CD14-positive monocyte (primary cell): ENCODE data around the gene TSPAN5. TPM values are rescaled to one million over a fixed set of nuclear protein-coding genes. Genes with fewer than 3 reads are reported as not detected.

ENCODE experiments used
- DNase-seq, 3 donors: peaks; one replicate each; pipeline ENCODE4 v3.0.0-alpha.2; 2011 to 2022
- H2AFZ ChIP-seq: 2 replicates; pipeline ENCODE4 v1.6.0; 2012; ENCODE audit warnings: mild to moderate bottlenecking, low read depth, low read length, inconsistent platforms; ENCODE audit not compliant: insufficient read depth, poor library complexity, severe bottlenecking
- H3K27ac ChIP-seq, 2 donors: 1 replicate in 1 of 2; 2 replicates in 1 of 2; pipeline ENCODE4 v1.5.1; 2012 to 2013; ENCODE audit warnings: low read length in 2 of 2, control low read depth in 1 of 2, inconsistent platforms in 1 of 2, low read depth in 1 of 2, mild to moderate bottlenecking in 1 of 2
- H3K27me3 ChIP-seq, 2 donors: one replicate each; pipeline versions ENCODE4 v1.6.0 to v1.6.1; 2011 to 2013; ENCODE audit warnings: low read length in 2 of 2; ENCODE audit not compliant: control insufficient read depth in 2 of 2, insufficient read depth in 2 of 2
- H3K36me3 ChIP-seq, 2 donors: replicated peaks in 1 of 2; 1 replicate in 1 of 2; 2 replicates in 1 of 2; pipeline versions ENCODE4 v1.5.1 to v1.6.1; 2012 to 2013; ENCODE audit warnings: low read length in 2 of 2, control low read depth in 1 of 2, inconsistent platforms in 1 of 2, mild to moderate bottlenecking in 1 of 2; ENCODE audit not compliant: insufficient read depth in 2 of 2, control insufficient read depth in 1 of 2
- H3K4me1 ChIP-seq, 2 donors: 1 replicate in 1 of 2; 2 replicates in 1 of 2; pipeline versions ENCODE4 v1.5.1 to v1.6.1; 2012 to 2013; ENCODE audit warnings: low read length in 2 of 2, control low read depth in 1 of 2, inconsistent platforms in 1 of 2, mild to moderate bottlenecking in 1 of 2, moderate library complexity in 1 of 2; ENCODE audit not compliant: insufficient read depth in 2 of 2, control insufficient read depth in 1 of 2
- H3K4me2 ChIP-seq: replicated peaks from 2 replicates; pipeline ENCODE3; 2012; ENCODE audit warnings: low read length, moderate library complexity, mild to moderate bottlenecking; ENCODE audit not compliant: poor library complexity, severe bottlenecking; ENCODE audit errors: extremely low read depth
- H3K4me3 ChIP-seq, 3 experiments: fragments of 200-600 bp in 1 of 3; sonication (generic) in 1 of 3; replicated peaks in 1 of 3; 1 replicate in 2 of 3; 2 replicates in 1 of 3; pipeline ENCODE4 v1.5.1; 2011 to 2013; ENCODE audit warnings: low read length in 3 of 3, mild to moderate bottlenecking in 3 of 3, control low read depth in 2 of 3, low read depth in 2 of 3, inconsistent platforms in 1 of 3, moderate library complexity in 1 of 3
- H3K79me2 ChIP-seq: 2 replicates; pipeline ENCODE4 v1.6.0; 2012; ENCODE audit warnings: mild to moderate bottlenecking, control low read depth, inconsistent platforms, low read length, moderate library complexity; ENCODE audit not compliant: insufficient read depth
- H3K9ac ChIP-seq: 2 replicates; pipeline ENCODE4 v1.6.0; 2017; ENCODE audit warnings: low read length, mild to moderate bottlenecking; ENCODE audit not compliant: insufficient read depth, poor library complexity, severe bottlenecking
- H3K9me3 ChIP-seq, 2 donors: replicated peaks in 1 of 2; 1 replicate in 1 of 2; 2 replicates in 1 of 2; pipeline versions ENCODE4 v1.5.1 to v1.6.1; 2012 to 2013; ENCODE audit warnings: low read length in 2 of 2, control low read depth in 1 of 2; ENCODE audit not compliant: control insufficient read depth in 1 of 2, insufficient read depth in 1 of 2
- H4K20me1 ChIP-seq: 2 replicates; pipeline ENCODE4 v1.6.0; 2012; ENCODE audit warnings: mild to moderate bottlenecking, low read length, control low read depth, moderate library complexity; ENCODE audit not compliant: insufficient read depth
- H3K27ac Mint-ChIP-seq, 7 donors: one replicate each; pipeline ENCODE4 v1.8.0; 2020; ENCODE audit warnings: mild to moderate bottlenecking in 7 of 7, mixed read lengths in 7 of 7, moderate library complexity in 6 of 7, inconsistent platforms in 2 of 7
- H3K27me3 Mint-ChIP-seq, 3 donors: one replicate each; pipeline ENCODE4 v1.8.0; 2021 to 2022; ENCODE audit warnings: low read depth in 3 of 3, mild to moderate bottlenecking in 3 of 3, mixed read lengths in 3 of 3, moderate library complexity in 3 of 3, inconsistent platforms in 1 of 3
- H3K36me3 Mint-ChIP-seq, 2 donors: one replicate each; pipeline ENCODE4 v1.8.0; 2020; ENCODE audit warnings: mixed read lengths in 2 of 2, inconsistent platforms in 1 of 2, mild to moderate bottlenecking in 1 of 2
- H3K4me1 Mint-ChIP-seq: one replicate; pipeline ENCODE4 v1.8.0; 2020; ENCODE audit warnings: mild to moderate bottlenecking, mixed read lengths
- H3K4me3 Mint-ChIP-seq, 2 donors: one replicate each; pipeline ENCODE4 v1.8.0; 2020; ENCODE audit warnings: mild to moderate bottlenecking in 2 of 2, mixed read lengths in 2 of 2, moderate library complexity in 1 of 2
- H3K9me3 Mint-ChIP-seq, 7 donors: one replicate each; pipeline ENCODE4 v1.8.0; 2020 to 2022; ENCODE audit warnings: mixed read lengths in 7 of 7, mild to moderate bottlenecking in 6 of 7, moderate library complexity in 6 of 7, inconsistent platforms in 2 of 7
- CTCF ChIP-seq: fragments of 200-600 bp; IDR thresholded peaks from one replicate; pipeline ENCODE4 v1.8.0; 2022; ENCODE audit warnings: antibody characterized with exemption, mild to moderate bottlenecking
- WGBS: methylation state at CpG from one replicate; pipeline ENCODE4 v1.1.5; 2013; ENCODE audit warnings: missing lambda C conversion rate; ENCODE audit not compliant: insufficient coverage; 5-methylcytosine and 5-hydroxymethylcytosine counted together
- intact Hi-C, 2 donors: fragments of 100-400 bp; cut with micrococcal nuclease; formaldehyde crosslinking; loops; one replicate each; pipeline versions ENCODE4 v1.15.0 to v1.15.1; 2023
- polyA plus RNA-seq, 3 donors: library from polyadenylated mRNA; depleted of rRNA in 1 of 3; unstranded in 2 of 3; stranded (reverse) in 1 of 3; fragments of 300-500 nt in 2 of 3; fragments of >200 nt in 1 of 3; fragmentation: Illumina TruSeq in 2 of 3; gene quantifications; 1 replicate in 2 of 3; 2 replicates in 1 of 3; pipeline ENCODE4 v1.2.3, GENCODE V29; 2012 to 2021

TSPAN5 gene
- polyA plus RNA-seq, 3 donors = 0.09 to 1.1 (median 0.13) TPM

GRCh38 chr4:98639523-98639922 is 18.9 kb downstream of the TSPAN5 start:
- H3K4me1 Mint-ChIP-seq = no peaks in the 10 kb centered on the region
- Histone ChIP-seq H3K4me1 (no peaks in the 10 kb centered on the region), H4K20me1 (no peaks in the 10 kb centered on the region), H2AFZ (no peak overlapping the region), H3K9ac (no peak overlapping the region), H3K4me2 (no peak overlapping the region), H3K27me3 (no peaks in the 10 kb centered on the region), H3K4me3 (no peak overlapping the region), H3K36me3 (no peaks in the 10 kb centered on the region), H3K79me2 (no peaks in the 10 kb centered on the region), H3K9me3 (no peaks in the 10 kb centered on the region), H3K27ac (no peak overlapping the region)
- intact Hi-C loops = no loop called here
- DNase-seq = no peak
- WGBS = no CpG with 5 or more reads among the region's 2 CpGs
- peaks cover 0 to 2% (median 0%) of the 10 kb centered on the region in 3 donors for H3K27me3 Mint-ChIP-seq
- no peaks in the 10 kb centered on the region for H3K36me3 Mint-ChIP-seq
- peaks cover 0 to 2% (median 0%) of the 10 kb centered on the region in 7 donors for H3K9me3 Mint-ChIP-seq
- no peak for TF ChIP-seq CTCF
- H3K4me3 Mint-ChIP-seq = no peak overlapping the region
- no peak overlapping the region for H3K27ac Mint-ChIP-seq

DNA sequence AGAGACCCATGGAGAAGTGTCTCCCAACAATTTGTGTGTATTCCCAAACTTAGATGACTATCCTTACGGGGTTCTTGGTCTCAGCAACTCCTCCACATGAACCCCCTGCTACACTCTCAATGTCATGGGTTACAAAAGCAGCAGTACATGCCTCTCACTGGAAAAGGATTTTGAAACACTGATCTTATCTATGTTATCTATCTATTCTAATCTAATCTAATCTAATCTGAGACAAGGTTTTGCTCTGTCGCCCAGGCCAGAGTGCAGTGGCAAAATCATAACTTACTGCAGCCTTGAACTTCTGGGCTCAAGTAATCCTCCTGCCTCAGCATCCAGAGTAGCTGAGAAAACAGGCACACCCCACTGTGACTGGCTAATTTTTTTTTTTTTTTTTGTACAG is 19.3 kb downstream of the TSPAN5 start:
- intact Hi-C loops = no loop called here
- peaks cover 0 to 2% (median 0%) of the 10 kb centered on the region in 3 donors for H3K27me3 Mint-ChIP-seq
- no peak overlapping the region for H3K27ac Mint-ChIP-seq
- H3K27me3 ChIP-seq = no peaks in the 10 kb centered on the region
- no peaks in the 10 kb centered on the region for H3K36me3 ChIP-seq
- H3K4me2 ChIP-seq = no peak overlapping the region
- H3K4me3 Mint-ChIP-seq = no peak overlapping the region
- no peaks in the 10 kb centered on the region for H3K36me3 Mint-ChIP-seq
- no peaks in the 10 kb centered on the region for H3K4me1 Mint-ChIP-seq
- no peak overlapping the region for H3K9ac ChIP-seq
- WGBS = 92% methylated on average over 2 of the region's 2 CpGs
- H3K79me2 ChIP-seq = no peaks in the 10 kb centered on the region
- no peaks in the 10 kb centered on the region for H4K20me1 ChIP-seq
- H3K27ac ChIP-seq = no peak overlapping the region
- H2AFZ ChIP-seq = no peak overlapping the region
- DNase-seq = no peak
- no peaks in the 10 kb centered on the region for H3K4me1 ChIP-seq
- no peak for TF ChIP-seq CTCF
- no peaks in the 10 kb centered on the region for H3K9me3 ChIP-seq
- no peak overlapping the region for H3K4me3 ChIP-seq
- peaks cover 0 to 2% (median 0%) of the 10 kb centered on the region in 7 donors for H3K9me3 Mint-ChIP-seq
